OCI-LY7 (cell line): ENCODE measurements around the gene LIX1. TPM values are rescaled to one million over a fixed set of nuclear protein-coding genes. Genes with fewer than 3 reads are reported as not detected.

Experiments used
- BruUV-seq: library from RNA; stranded (reverse); fragments of 400-500 nt; replicated peaks from 2 replicates; lab custom pipeline; 2021; lab: Mats Ljungman, UMichigan
- CTCF ChIA-PET: fragments of 300-600 bp; sonication (Branson Sonifier 250); formaldehyde crosslinking; loops from one replicate; lab custom pipeline; 2022; ENCODE audit warnings: antibody characterized with exemption; ENCODE audit not compliant: unreplicated experiment; lab: Charles Lee
- POLR2A ChIA-PET: fragments of 300-600 bp; sonication (Branson Sonifier 250); formaldehyde crosslinking; loops from one replicate; lab custom pipeline; 2022; ENCODE audit warnings: antibody characterized with exemption; lab: Charles Lee
- DNase-seq: peaks from one replicate; pipeline ENCODE4 v3.0.0-alpha.2; 2015; ENCODE audit warnings: low spot score
- H2AFZ ChIP-seq: fragments of 200-600 bp; sonication (generic), shearing (Covaris generic); 2 replicates; pipeline ENCODE4 v1.6.1; 2014; ENCODE audit warnings: mild to moderate bottlenecking, antibody characterized with exemption, low read length, moderate library complexity
- H3K27ac ChIP-seq: fragments of 200-600 bp; sonication (generic); 2 replicates; pipeline ENCODE4 v1.5.1; 2014; ENCODE audit warnings: mixed run types, low read depth, mild to moderate bottlenecking, moderate library complexity, low read length, inconsistent platforms; ENCODE audit not compliant: poor library complexity, severe bottlenecking
- H3K36me3 ChIP-seq: fragments of 200-600 bp; sonication (generic); 2 replicates; pipeline ENCODE4 v1.6.1; 2014; ENCODE audit warnings: mild to moderate bottlenecking, antibody characterized with exemption, low read length, moderate library complexity, mixed read lengths; ENCODE audit not compliant: insufficient read depth
- H3K4me1 ChIP-seq: fragments of 200-600 bp; sonication (generic); 2 replicates; pipeline ENCODE4 v1.5.1; 2014; ENCODE audit warnings: mild to moderate bottlenecking, low read length; ENCODE audit not compliant: insufficient read depth, poor library complexity, severe bottlenecking
- H3K4me2 ChIP-seq: fragments of 200-600 bp; sonication (generic); 2 replicates; pipeline ENCODE4 v1.6.1; 2014; ENCODE audit warnings: mild to moderate bottlenecking, low read length
- H3K4me3 ChIP-seq: fragments of 200-600 bp; sonication (generic); 2 replicates; pipeline ENCODE4 v1.5.1; 2014; ENCODE audit warnings: mild to moderate bottlenecking, low read depth, low read length; ENCODE audit not compliant: poor library complexity, severe bottlenecking
- H3K79me2 ChIP-seq: fragments of 200-600 bp; sonication (generic); 2 replicates; pipeline ENCODE4 v1.6.1; 2016; ENCODE audit warnings: low read depth, mild to moderate bottlenecking, low read length, moderate library complexity, mixed read lengths; ENCODE audit not compliant: insufficient read depth
- H3K9me2 ChIP-seq: fragments of 200-600 bp; sonication (generic); 2 replicates; pipeline ENCODE4 v1.6.1; 2016; ENCODE audit warnings: mild to moderate bottlenecking, low read length, mixed read lengths; ENCODE audit not compliant: insufficient read depth
- H3K9me3 ChIP-seq: fragments of 200-600 bp; sonication (generic); 2 replicates; pipeline ENCODE4 v1.6.1; 2014; ENCODE audit warnings: mild to moderate bottlenecking, mixed run types, low read length, mixed read lengths
- H4K20me1 ChIP-seq: fragments of 200-600 bp; sonication (generic); 2 replicates; pipeline ENCODE4 v1.6.1; 2014; ENCODE audit warnings: mild to moderate bottlenecking, antibody characterized with exemption, low read length, moderate library complexity, mixed read lengths; ENCODE audit not compliant: insufficient read depth
- EZH2phosphoT487 ChIP-seq: fragments of 200-600 bp; sonication (generic); IDR thresholded peaks from 2 replicates; pipeline ENCODE4 v1.6.1; 2018; ENCODE audit warnings: low read depth, borderline replicate concordance, mild to moderate bottlenecking, mixed run types, antibody characterized with exemption, low read length, moderate library complexity, mixed read lengths
- intact Hi-C: fragments of 100-400 bp; cut with micrococcal nuclease; formaldehyde crosslinking; loops from one replicate; pipeline ENCODE4 v1.10.0; 2022; ENCODE audit not compliant: unreplicated experiment
- total RNA-seq, 2 experiments: library from RNA; depleted of rRNA in 1 of 2; stranded (reverse); fragments of >200 nt in 1 of 2; shearing (Covaris generic) in 1 of 2; gene quantifications; 2 replicates each; pipeline ENCODE4 v1.2.3, GENCODE V29; 2014 to 2022
- TF ChIP-seq, protein P1 (sequence below): fragments of 200-600 bp; sonication (generic); conservative IDR thresholded peaks from 2 replicates; pipeline ENCODE4 v1.5.1; 2014; ENCODE audit warnings: mild to moderate bottlenecking, antibody characterized with exemption, low read length, moderate library complexity, mixed read lengths

The LIX1 gene
- total RNA-seq, 2 experiments from 2014 or later = 0.44 TPM; not detected in 1

- ChIA-PET POLR2A (interaction anchor here (0.6 to 1.3 kb wide), 4 partner anchors 10 to 293 kb away, joined by 3 to 4 read pairs (median 4); partner anchors contain the start of gene ERAP1), CTCF (no interaction called here)
- Histone ChIP-seq H3K4me2 (no peak overlapping the region), H2AFZ (no peak overlapping the region), H3K27ac (no peak overlapping the region), H4K20me1 (no peaks in the 10 kb centered on the region), H3K79me2 (no peaks in the 10 kb centered on the region), H3K4me1 (peaks cover 22% of the 10 kb centered on the region), H3K36me3 (no peaks in the 10 kb centered on the region), H3K4me3 (no peak overlapping the region), H3K9me2 (no peaks in the 10 kb centered on the region), H3K9me3 (no peaks in the 10 kb centered on the region)
- no peak for DNase-seq
- no TSS peak for BruUV-seq
- intact Hi-C loops = no loop called here
- TF ChIP-seq, protein P1, sequence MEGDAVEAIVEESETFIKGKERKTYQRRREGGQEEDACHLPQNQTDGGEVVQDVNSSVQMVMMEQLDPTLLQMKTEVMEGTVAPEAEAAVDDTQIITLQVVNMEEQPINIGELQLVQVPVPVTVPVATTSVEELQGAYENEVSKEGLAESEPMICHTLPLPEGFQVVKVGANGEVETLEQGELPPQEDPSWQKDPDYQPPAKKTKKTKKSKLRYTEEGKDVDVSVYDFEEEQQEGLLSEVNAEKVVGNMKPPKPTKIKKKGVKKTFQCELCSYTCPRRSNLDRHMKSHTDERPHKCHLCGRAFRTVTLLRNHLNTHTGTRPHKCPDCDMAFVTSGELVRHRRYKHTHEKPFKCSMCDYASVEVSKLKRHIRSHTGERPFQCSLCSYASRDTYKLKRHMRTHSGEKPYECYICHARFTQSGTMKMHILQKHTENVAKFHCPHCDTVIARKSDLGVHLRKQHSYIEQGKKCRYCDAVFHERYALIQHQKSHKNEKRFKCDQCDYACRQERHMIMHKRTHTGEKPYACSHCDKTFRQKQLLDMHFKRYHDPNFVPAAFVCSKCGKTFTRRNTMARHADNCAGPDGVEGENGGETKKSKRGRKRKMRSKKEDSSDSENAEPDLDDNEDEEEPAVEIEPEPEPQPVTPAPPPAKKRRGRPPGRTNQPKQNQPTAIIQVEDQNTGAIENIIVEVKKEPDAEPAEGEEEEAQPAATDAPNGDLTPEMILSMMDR = no peak
These were observed 41.1 kb downstream of the LIX1 start for GRCh38 chr5:97101189-97101910.

DNA sequence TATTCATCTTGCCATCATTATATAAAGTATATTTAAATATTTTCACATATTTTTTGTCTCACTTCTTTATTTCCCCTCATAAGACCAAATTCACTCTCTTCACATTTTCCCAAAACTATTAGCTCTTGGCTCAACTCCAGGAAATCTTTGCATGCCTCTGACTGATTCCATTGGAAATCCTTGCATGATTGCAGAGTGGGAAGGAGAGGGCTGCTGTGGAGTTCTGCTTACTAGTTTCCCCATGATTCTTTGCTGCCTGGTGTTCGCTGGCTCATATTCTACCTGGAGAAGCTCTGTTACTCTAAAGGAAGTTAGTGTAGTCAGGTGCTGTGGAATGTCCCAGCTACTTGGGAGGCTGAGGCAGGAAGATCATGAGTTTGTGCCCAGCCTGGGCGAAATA, 41.9 kb downstream of the LIX1 start:
- Histone ChIP-seq H3K79me2 (no peaks in the 10 kb centered on the region), H3K9me2 (no peaks in the 10 kb centered on the region), H2AFZ (no peak overlapping the region), H3K9me3 (no peaks in the 10 kb centered on the region), H3K27ac (no peak overlapping the region), H3K4me3 (no peak overlapping the region), H3K4me1 (peaks cover 22% of the 10 kb centered on the region), H3K4me2 (no peak overlapping the region), H4K20me1 (no peaks in the 10 kb centered on the region), H3K36me3 (no peaks in the 10 kb centered on the region)
- BruUV-seq = no TSS peak
- ChIA-PET CTCF (no interaction called here), POLR2A (interaction anchor here (0.6 kb wide), 1 partner anchor 292 kb away, joined by 3 read pairs; the partner anchor contains the start of gene ERAP1)
- intact Hi-C loops = no loop called here
- no peak for DNase-seq
- TF ChIP-seq, protein P1 = no peak
- TF ChIP-seq EZH2phosphoT487 = no peak

DNA sequence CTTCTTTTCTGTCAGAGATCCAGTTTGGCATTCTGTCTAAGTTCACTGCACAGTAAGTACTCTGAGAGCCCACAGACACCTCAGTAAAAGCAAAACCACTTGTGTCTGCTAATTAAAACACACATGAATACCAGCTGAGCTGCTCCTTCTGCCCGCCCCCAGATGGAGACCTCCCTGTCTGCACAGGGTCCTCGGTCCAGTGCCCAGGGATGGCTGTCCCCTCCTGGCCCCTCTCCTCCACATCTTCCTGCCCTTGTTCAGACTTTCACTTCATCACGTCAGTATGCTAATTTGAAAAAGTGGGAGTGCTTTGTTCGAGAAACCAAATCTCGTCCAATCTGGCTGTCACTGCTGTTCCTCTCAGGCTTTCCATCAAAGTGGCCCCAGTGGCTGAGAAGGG, 43.5 kb downstream of the LIX1 start:
- no peaks in the 10 kb centered on the region for H3K36me3 ChIP-seq
- no peaks in the 10 kb centered on the region for H4K20me1 ChIP-seq
- H3K4me3 ChIP-seq = peak overlapping the region; percentile 9
- H3K9me2 ChIP-seq = no peaks in the 10 kb centered on the region
- H3K4me2 ChIP-seq = peak overlapping the region; percentile 57
- no TSS peak for BruUV-seq
- H3K27ac ChIP-seq = no peak overlapping the region
- H3K4me1 ChIP-seq = peaks cover 22% of the 10 kb centered on the region
- peak overlapping the region; percentile 87 for H2AFZ ChIP-seq
- CTCF ChIA-PET = no interaction called here
- no peaks in the 10 kb centered on the region for H3K79me2 ChIP-seq
- DNase-seq = peak; percentile 27
- TF ChIP-seq EZH2phosphoT487 = no peak
- TF ChIP-seq, protein P1 = no peak
- intact Hi-C loops = no loop called here
- POLR2A ChIA-PET = interaction anchor here (0.7 to 2.0 kb wide), 3 partner anchors 8 to 247 kb away, joined by 3 to 7 read pairs (median 3); no protein-coding TSS in a partner anchor
- H3K9me3 ChIP-seq = no peaks in the 10 kb centered on the region
